Measurements from ENCODE around the gene PEX16.

GRCh38 chr11:45896422-45896984, 21.2 kb downstream of the PEX16 start:
- TF ChIP-seq CTCF (IDR thresholded peaks at IDR 0.05; ENCODE audit: low read depth, low read length, poor library complexity, severe bottlenecking) (no peak), EZH2phosphoT487 (IDR thresholded peaks at IDR 0.05; ENCODE audit: borderline replicate concordance, low read length) (no peak)
